Left ventricle myocardium inferior (tissue), 1 donor: Measurements from ENCODE around the gene CUX1. TPM values are rescaled to one million over a fixed set of nuclear protein-coding genes. Genes with fewer than 3 reads are reported as not detected.
A peak's percentile ranks its signal among the peaks of the same experiment; 100 is the strongest.

Experiments used
- DNase-seq: peaks from one replicate; pipeline ENCODE4 v3.0.0-alpha.2; 2020
- H3K27ac ChIP-seq: fragments of 200-600 bp; replicated peaks from 2 replicates; pipeline ENCODE4 v1.8.0; 2021
- H3K27me3 ChIP-seq: fragments of 200-600 bp; 2 replicates; pipeline ENCODE4 v1.8.0; 2021; ENCODE audit warnings: low read depth
- H3K36me3 ChIP-seq: fragments of 200-600 bp; 2 replicates; pipeline ENCODE4 v1.8.0; 2021
- H3K4me1 ChIP-seq: fragments of 200-600 bp; 2 replicates; pipeline ENCODE4 v1.8.0; 2021
- H3K4me3 ChIP-seq: fragments of 200-600 bp; 2 replicates; pipeline ENCODE4 v1.8.0; 2021; ENCODE audit warnings: mild to moderate bottlenecking, moderate library complexity
- H3K9me3 ChIP-seq: fragments of 200-600 bp; replicated peaks from 2 replicates; pipeline ENCODE4 v1.8.0; 2021
- intact Hi-C: fragments of 100-400 bp; cut with micrococcal nuclease; formaldehyde crosslinking; loops from one replicate; pipeline ENCODE4 v1.11.0; 2022
- total RNA-seq: library from RNA; stranded (reverse); fragmentation: NEBNext Ultra II Directional; extraction: Animal tissue kit (Norgen Biotek cat#: 25700); gene quantifications from one replicate; pipeline ENCODE4 v1.2.1, GENCODE V29; 2021
- TF ChIP-seq, protein P1 (sequence below): fragments of 200-600 bp; IDR thresholded peaks from 2 replicates; pipeline ENCODE4 v1.8.0; 2021; ENCODE audit warnings: antibody characterized with exemption, mild to moderate bottlenecking, borderline replicate concordance
- donor health status: DM: no; HTN: yes; CAD: no; lungs with severe emphysema.

The CUX1 gene
- total RNA-seq, 1 donor from 2014 or later: 125 TPM

DNA sequence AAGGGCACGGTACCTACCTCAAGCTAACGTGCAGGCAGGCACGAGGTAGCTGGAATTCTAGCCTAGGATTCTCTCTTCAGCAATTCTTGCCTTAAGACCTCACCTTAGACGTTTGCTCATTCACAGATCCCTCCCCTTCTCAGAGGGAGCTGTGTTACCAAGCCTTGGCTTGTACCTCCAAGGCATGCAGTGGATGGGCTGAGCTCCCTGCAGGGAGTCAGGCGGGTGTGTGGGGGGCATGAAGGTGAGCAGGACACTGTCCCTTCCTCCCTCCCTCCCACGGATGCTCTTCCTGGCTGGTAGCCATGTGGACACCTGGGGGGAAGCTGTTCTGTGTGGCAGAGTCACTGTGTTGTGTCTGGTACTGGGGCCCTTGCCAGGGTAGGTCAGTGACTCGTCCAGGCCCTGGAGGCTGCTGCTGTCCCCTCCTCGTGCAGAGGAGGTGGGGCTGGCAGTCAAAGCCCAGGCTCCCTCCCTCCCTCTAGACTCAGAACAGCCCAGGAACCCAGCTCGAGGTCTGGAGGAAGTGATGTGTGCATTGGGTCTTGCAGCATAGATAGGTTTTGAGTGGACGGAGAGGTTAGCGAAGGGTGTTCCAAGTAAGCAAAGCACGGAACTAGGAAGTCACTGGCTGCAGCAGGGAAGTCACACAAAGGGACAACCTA lies 247.1 kb downstream of the CUX1 start:
- no peaks in the 10 kb centered on the region for H3K9me3 ChIP-seq
- H3K27me3 ChIP-seq: no peaks in the 10 kb centered on the region
- TF ChIP-seq, protein P1, sequence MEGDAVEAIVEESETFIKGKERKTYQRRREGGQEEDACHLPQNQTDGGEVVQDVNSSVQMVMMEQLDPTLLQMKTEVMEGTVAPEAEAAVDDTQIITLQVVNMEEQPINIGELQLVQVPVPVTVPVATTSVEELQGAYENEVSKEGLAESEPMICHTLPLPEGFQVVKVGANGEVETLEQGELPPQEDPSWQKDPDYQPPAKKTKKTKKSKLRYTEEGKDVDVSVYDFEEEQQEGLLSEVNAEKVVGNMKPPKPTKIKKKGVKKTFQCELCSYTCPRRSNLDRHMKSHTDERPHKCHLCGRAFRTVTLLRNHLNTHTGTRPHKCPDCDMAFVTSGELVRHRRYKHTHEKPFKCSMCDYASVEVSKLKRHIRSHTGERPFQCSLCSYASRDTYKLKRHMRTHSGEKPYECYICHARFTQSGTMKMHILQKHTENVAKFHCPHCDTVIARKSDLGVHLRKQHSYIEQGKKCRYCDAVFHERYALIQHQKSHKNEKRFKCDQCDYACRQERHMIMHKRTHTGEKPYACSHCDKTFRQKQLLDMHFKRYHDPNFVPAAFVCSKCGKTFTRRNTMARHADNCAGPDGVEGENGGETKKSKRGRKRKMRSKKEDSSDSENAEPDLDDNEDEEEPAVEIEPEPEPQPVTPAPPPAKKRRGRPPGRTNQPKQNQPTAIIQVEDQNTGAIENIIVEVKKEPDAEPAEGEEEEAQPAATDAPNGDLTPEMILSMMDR: no peak
- peak overlapping the region; percentile 68 for H3K27ac ChIP-seq
- no peaks in the 10 kb centered on the region for H3K36me3 ChIP-seq
- peaks cover 46% of the 10 kb centered on the region for H3K4me1 ChIP-seq
- intact Hi-C loops: no loop called here
- H3K4me3 ChIP-seq: no peak overlapping the region
- peak; percentile 52 for DNase-seq

DNA sequence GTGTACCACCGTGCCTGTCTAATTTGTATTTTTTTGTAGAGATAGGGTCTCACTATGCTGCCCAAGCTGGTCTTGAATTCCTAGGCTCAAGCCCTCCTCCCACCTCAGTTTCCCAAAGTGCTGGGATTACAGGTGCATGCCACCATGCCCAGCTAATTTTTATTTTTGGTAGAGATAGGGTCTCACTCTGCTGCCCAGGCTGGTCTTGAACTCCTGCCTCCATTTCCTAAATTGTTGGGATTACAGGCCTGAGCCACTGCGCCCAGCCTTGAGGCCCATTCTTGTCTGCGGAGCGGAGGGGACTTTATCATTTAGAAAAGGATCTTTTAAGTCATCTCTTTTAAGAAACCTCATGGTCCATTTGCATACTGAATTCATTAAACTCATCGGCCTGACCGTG lies 247.8 kb downstream of the CUX1 start:
- H3K36me3 ChIP-seq: peaks cover 2% of the 10 kb centered on the region
- H3K4me1 ChIP-seq: peaks cover 52% of the 10 kb centered on the region
- intact Hi-C loops: no loop called here
- H3K9me3 ChIP-seq: no peaks in the 10 kb centered on the region
- no peak overlapping the region for H3K4me3 ChIP-seq
- H3K27me3 ChIP-seq: no peaks in the 10 kb centered on the region
- no peak for DNase-seq
- peak overlapping the region; percentile 68 for H3K27ac ChIP-seq
- TF ChIP-seq, protein P1: no peak

DNA sequence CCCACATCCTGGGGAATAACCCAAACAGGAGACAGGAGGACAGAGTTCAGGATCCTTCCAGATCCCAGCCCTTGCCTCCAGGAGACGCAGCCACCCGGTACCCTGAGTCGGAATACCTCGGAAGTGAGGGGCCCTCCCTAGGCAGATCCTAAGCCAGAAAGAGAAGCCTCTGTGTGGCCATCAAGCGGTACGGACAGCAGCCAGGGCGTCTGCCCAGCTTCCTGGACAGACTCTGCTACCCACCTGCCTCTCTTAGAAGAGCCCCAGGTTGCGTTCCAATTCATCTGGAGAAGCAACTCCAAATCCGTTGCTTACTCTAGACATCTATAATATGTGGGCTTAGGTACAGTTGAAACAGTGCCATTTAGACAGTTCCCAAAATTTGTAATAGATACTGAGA lies 249.1 kb downstream of the CUX1 start:
- DNase-seq: no peak

DNA sequence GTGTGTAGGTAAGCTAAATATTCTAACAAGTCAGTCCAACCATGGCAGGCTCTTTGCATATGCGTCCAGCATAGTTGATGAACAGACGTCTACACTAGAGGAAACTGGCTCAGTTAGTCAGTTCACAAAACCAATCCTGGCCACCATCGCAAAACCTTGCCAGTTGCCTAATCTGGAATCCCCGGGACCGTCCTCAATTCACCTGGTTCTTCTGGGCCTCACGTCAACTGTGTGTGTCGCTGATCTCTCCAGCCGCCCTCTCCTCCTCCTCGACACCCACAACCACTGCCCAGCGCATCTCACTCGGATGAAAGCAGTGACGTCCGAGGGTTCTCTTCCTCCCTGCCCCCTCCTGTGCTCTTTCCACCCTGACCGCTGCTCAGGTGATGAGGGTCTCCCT lies 251.4 kb downstream of the CUX1 start:
- H3K4me1 ChIP-seq: peaks cover 33% of the 10 kb centered on the region
- TF ChIP-seq, protein P1: no peak
- intact Hi-C loops: no loop called here
- no peaks in the 10 kb centered on the region for H3K27me3 ChIP-seq
- peaks cover 9% of the 10 kb centered on the region for H3K9me3 ChIP-seq
- no peak overlapping the region for H3K27ac ChIP-seq
- peaks cover 20% of the 10 kb centered on the region for H3K36me3 ChIP-seq
- H3K4me3 ChIP-seq: no peak overlapping the region
- no peak for DNase-seq

More for the DNA sequence above, 249.1 kb downstream of the CUX1 start:
- no peaks in the 10 kb centered on the region for H3K27me3 ChIP-seq
- H3K4me3 ChIP-seq: no peak overlapping the region
- H3K4me1 ChIP-seq: peaks cover 56% of the 10 kb centered on the region
- TF ChIP-seq, protein P1: no peak
- intact Hi-C loops: no loop called here
- no peak overlapping the region for H3K27ac ChIP-seq
- peaks cover 3% of the 10 kb centered on the region for H3K9me3 ChIP-seq
- peaks cover 12% of the 10 kb centered on the region for H3K36me3 ChIP-seq

DNA sequence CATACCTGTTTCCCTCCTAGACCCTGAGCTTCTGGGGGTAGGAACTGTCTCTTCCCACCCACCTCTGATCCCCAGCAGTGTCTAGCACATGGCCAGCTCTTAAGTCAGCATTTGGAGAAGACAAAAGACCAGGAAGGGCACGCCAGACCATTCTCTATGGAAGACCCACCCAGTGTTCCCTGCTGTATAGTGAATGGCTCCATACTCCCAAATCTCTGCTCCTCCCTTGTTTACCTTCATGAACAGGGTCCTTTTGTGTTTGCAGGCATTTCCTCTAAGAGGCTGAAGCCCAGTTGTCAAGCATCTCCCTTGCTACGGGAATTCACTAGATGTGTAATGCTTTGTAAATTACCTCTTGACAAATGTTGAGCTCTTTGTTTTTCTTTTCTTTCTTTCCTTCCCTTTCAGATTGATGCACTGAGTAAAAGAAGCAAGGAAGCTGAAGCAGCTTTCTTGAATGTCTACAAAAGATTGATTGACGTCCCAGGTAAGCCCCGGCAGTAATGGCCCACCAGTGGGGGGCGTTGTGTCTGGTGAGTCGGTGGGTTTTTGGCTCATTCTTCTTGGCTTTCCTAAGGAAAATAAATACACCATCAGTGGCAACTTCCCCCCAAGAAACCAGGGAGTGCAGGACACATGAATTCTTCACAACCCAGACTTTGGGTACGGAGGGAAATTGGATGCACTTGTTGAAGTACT lies 252.7 kb downstream of the CUX1 start:
- no peak overlapping the region for H3K4me3 ChIP-seq
- H3K36me3 ChIP-seq: peaks cover 24% of the 10 kb centered on the region
- H3K27ac ChIP-seq: peak overlapping the region; percentile 42
- TF ChIP-seq, protein P1: no peak
- H3K4me1 ChIP-seq: peaks cover 33% of the 10 kb centered on the region
- H3K9me3 ChIP-seq: peaks cover 9% of the 10 kb centered on the region
- DNase-seq: no peak
- intact Hi-C loops: no loop called here
- no peaks in the 10 kb centered on the region for H3K27me3 ChIP-seq
